HL-60/S4 (cell line): ENCODE measurements around the gene DDX20.

ENCODE experiments used
- in situ Hi-C: fragments of 300-500 bp; cut with MboI; formaldehyde crosslinking; loops from 2 replicates; pipeline ENCODE4 v1.14.3; 2022; ENCODE audit warnings: low sequenced_read_pairs

DDX20 gene

GRCh38 chr1:111755331-111756123, at the start of gene DDX20:
Gene DDX20, plus strand, starts transcription at chr1:111755901. Its CDS starts 24 bp downstream, at chr1:111755925.
- in situ Hi-C loops, result loop anchor here (25.0 kb wide), 1 partner anchor 543 kb away; the partner anchor contains the start of gene DENND2D

GRCh38 chr1:111706921-111707320, 48.8 kb upstream of the DDX20 start:
- in situ Hi-C loops, result no loop called here

GRCh38 chr1:111707906-111708305, 47.8 kb upstream of the DDX20 start:
- in situ Hi-C loops, result no loop called here

GRCh38 chr1:111709986-111710385, 45.7 kb upstream of the DDX20 start:
- in situ Hi-C loops, result no loop called here

- in situ Hi-C loops, result loop anchor here (5.0 kb wide), 1 partner anchor 36 kb away; no protein-coding TSS in a partner anchor
Observed at GRCh38 chr1:111716333-111716732, 39.4 kb upstream of the DDX20 start.

- in situ Hi-C loops, result loop anchor here (5.0 kb wide), 1 partner anchor 35 kb away; no protein-coding TSS in a partner anchor
Observed at GRCh38 chr1:111717450-111717849, 38.3 kb upstream of the DDX20 start.

DNA sequence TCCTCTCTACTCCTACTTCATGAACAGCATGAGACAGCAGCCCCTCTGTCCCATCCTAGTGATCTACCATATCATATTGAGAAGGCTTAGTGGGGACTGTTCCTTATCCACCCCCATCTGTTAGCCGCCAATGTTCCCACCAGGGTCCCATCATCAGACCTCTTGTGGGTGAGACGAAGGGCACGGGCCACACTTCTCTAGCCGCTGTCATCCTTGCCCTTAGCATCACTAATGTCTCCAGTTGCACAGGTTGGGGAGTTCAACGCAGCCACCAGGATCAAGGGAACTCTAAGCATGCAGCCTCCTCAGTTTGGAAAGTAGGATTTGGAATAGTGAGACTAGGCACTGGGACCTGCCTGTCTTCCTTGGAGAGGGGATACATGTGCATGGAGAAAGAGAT, 36.6 kb upstream of the DDX20 start:
- in situ Hi-C loops, result loop anchor here (5.0 kb wide), 1 partner anchor 33 kb away; no protein-coding TSS in a partner anchor

- in situ Hi-C loops, result loop anchor here (5.0 kb wide), 1 partner anchor 33 kb away; no protein-coding TSS in a partner anchor
Observed at GRCh38 chr1:111719674-111720132, 36.0 kb upstream of the DDX20 start.

GRCh38 chr1:111720274-111720976, 35.3 kb upstream of the DDX20 start:
- in situ Hi-C loops, result no loop called here

- in situ Hi-C loops, result no loop called here
Observed at GRCh38 chr1:111720977-111721786, 34.5 kb upstream of the DDX20 start.

GRCh38 chr1:111723091-111723806, 32.5 kb upstream of the DDX20 start:
- in situ Hi-C loops, result no loop called here

- in situ Hi-C loops, result no loop called here
Observed at GRCh38 chr1:111723871-111724270, 31.8 kb upstream of the DDX20 start.

DNA sequence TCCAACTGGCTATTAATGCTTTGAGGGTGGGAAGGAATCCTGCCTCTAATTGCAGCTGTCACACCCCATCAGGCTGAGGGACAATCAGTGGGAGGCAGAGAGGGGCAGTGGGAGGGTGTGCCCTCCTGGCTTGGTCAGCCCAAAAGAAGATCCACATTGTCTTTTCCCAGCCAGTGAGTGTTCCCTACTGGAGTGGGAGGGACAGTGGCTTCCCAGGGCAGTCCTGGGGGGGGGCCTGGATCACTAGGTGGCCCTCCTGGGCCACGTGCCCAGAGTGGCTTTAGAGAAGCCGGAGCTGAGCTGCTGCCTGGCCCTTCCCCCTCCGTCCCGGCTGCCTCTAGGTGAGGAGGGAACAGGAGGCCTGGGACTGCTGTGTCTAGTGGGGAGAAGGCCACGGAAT, 30.5 kb upstream of the DDX20 start:
- in situ Hi-C loops, result no loop called here

DNA sequence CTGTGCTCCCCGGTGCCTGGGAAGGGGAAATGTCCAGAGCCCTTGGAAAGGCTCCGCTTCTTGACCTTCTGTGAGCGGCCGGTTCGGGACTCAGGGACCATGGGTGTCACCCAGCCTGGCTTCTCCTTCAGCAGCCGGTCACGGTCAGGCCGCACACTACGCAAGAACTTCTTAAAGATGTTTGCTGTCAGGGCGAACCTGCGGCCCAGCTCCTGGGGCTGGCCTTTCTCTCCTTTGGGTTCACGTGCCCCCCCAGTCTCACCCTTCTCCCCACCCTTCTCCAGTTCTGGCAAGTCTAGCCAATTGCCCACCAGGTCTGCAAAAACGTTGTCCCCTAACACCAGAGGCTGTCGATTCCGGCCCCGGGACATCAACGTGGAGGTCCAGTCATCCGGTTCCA, 28.6 kb upstream of the DDX20 start:
- in situ Hi-C loops, result no loop called here

GRCh38 chr1:111729271-111729921, 26.3 kb upstream of the DDX20 start:
- in situ Hi-C loops, result no loop called here

DNA sequence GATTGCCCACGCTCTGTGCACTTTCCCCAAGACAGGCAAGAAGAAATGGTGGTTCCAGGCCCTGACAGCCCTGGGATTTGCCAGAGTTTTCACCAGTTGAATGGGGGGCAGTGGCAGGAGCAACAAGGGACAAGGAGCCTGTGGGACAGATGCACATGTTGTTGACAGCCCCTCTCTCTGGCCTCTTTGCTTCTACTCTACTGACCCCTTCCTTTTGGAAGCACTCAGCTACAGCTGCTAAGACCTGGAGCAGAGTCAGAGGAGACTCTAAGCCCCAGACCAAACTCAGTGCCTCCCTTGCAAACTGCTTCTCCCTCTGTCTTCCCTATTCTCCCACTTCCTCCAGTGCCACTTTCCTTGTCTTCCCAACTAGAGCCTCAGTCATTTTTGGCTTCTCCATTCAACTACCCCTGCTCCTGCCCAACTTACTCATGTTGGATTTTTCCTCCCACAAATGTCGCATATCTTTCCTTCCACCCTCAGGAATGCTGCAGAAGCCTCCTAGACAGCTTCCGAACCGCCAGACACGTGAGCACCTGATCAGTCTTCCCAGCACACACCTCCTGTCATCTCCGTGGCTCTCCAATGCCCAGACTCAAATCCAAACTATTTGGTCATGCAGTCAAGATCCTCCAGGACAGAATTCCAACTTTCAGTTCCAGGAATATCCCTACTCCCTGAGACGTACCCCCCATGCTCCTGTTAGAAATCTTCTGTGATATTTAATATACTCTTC, 25.6 kb upstream of the DDX20 start:
- in situ Hi-C loops, result no loop called here

GRCh38 chr1:111730706-111731105, 25.0 kb upstream of the DDX20 start:
- in situ Hi-C loops, result no loop called here

- in situ Hi-C loops, result no loop called here
Observed at GRCh38 chr1:111731956-111732355, 23.7 kb upstream of the DDX20 start.

DNA sequence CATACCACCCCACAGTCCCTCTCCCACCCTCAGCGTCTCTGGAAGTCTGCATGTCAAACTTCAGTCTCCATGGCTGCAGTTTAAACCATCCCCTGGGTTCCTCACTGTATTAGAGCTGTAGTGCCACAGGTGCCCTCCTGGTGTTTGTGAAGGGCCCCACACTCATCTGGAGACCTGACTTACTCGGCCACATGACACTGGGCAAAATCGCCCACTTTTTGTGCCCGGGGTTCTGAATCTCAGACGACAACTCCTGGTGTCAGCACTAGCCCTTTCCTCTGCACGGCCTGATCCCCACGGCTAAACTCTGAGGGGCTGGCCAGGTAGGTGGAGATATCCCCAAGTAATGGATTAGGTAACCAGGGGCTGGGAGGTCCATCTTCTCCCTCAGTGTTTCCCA, 23.0 kb upstream of the DDX20 start:
- in situ Hi-C loops, result no loop called here
